Mononuclear cell (primary cell): ENCODE results near the gene PAGR1. TPM values are rescaled to one million over a fixed set of nuclear protein-coding genes. Genes with fewer than 3 reads are reported as not detected.
"Not testable (repeated sequence)": the region's sequence is repeated elsewhere in the genome, so short reads cannot be mapped to it uniquely, and the experiment has no call there.

Experiments
- H3K27me3 ChIP-seq: 2 replicates; pipeline ENCODE4 v1.6.0; 2011; ENCODE audit warnings: low read length, control low read depth; ENCODE audit not compliant: insufficient read depth
- H3K4me1 ChIP-seq: 2 replicates; pipeline ENCODE4 v1.5.1; 2011; ENCODE audit warnings: mild to moderate bottlenecking, low read length, control low read depth; ENCODE audit not compliant: insufficient read depth
- H3K4me3 ChIP-seq: 2 replicates; pipeline ENCODE4 v1.5.1; 2011; ENCODE audit warnings: mild to moderate bottlenecking, low read length, moderate library complexity
- H3K9me3 ChIP-seq: 2 replicates; pipeline ENCODE4 v1.5.1; 2011; ENCODE audit warnings: low read depth, mild to moderate bottlenecking, control low read depth, low read length
- total RNA-seq: library from RNA; depleted of rRNA; stranded (reverse); fragments of >200 nt; gene quantifications from one replicate; pipeline ENCODE4 v1.2.3, GENCODE V29; 2012

The PAGR1 gene
- total RNA-seq, 1 donor, result 14.4 TPM

DNA sequence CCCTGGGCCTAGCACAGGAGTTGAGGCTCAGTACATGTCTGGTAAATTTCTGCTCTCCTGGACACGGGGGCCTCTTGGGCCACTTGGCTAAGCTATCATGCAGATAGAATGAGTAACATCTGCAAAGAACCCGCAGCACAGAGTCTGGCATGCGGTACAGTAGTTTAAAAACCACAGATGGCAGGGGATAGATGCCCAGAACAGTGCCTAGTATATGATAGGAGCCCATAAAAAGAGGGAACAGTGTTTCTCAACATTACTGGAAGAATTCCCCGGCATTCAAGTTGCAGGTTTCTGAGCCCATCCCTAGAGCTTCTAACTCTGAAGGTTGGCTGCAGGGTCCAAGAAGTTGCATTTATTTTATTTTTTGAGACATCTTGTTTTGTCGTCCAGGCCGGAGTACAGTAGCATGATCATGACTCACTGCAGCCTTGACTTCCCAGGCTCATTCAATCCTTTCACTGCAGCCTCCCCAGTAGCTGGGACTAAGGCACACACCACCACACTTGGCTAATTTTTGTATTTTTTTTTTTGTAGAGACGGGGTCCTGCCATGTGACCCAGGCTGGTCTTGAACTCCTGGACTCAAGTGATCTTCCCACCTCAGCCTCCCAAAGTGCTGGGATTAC is 41.3 kb downstream of the PAGR1 start:
- Histone ChIP-seq H3K27me3 (no peaks in the 10 kb centered on the region), H3K4me3 (no peak overlapping the region), H3K4me1 (peaks cover 20% of the 10 kb centered on the region), H3K9me3 (no peaks in the 10 kb centered on the region)

DNA sequence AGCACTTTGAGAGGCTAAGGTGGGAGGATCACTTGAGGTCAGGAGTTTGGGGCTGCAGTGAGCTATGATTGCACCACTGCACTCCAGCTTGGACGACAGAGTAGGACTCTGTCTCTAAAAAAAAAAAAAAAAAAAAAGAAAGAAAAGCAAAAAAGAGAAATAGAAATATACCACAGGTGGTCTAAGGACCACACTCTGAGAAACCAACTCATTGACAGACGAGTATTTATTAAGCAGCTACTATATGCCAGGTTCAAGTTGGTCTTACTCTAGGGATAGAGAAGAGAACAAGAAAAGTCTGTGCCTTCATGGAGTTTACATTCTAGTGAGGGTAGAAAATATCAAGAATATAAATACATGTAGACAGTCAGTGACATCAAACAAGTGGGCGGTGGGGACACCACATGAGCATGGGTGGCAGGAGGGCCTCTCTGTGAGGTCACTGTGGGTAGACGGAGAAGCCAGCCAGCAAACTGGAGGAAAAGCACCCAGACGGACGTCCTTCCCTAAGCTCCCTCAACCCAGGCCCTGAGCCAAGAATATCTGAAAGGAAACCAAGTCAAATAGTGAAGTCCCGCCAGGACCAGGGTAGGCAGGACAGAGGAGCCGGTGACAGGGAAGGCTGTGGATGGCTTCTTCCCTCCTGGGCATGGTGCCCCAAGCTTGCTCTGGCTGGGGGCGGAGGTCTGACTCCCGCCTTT is 42.3 kb downstream of the PAGR1 start:
- Histone ChIP-seq H3K4me1 (peaks cover 24% of the 10 kb centered on the region), H3K27me3 (no peaks in the 10 kb centered on the region), H3K9me3 (no peaks in the 10 kb centered on the region), H3K4me3 (no peak overlapping the region)

DNA sequence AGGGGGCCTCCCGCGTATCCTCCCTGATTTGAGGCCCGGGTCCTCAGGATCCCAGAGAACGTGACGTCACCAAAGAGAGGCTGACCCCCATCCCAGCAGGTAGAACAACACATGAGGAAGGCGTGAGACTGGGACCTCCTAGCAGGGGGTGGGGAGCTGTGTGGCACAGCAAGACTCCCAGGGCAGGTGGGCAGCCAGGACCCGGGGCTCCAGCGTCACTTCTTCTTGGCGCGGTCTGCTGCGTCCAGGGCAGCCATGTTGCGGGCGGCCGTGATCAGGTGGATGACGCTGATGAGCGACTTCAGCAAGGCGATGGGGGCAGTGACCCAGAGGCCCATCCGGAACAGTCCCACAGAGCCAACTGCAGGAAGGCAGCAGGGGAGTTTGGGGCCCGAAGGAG is 43.0 kb downstream of the PAGR1 start:
- Histone ChIP-seq H3K27me3 (no peaks in the 10 kb centered on the region), H3K9me3 (no peaks in the 10 kb centered on the region), H3K4me1 (peaks cover 29% of the 10 kb centered on the region), H3K4me3 (no peak overlapping the region)

DNA sequence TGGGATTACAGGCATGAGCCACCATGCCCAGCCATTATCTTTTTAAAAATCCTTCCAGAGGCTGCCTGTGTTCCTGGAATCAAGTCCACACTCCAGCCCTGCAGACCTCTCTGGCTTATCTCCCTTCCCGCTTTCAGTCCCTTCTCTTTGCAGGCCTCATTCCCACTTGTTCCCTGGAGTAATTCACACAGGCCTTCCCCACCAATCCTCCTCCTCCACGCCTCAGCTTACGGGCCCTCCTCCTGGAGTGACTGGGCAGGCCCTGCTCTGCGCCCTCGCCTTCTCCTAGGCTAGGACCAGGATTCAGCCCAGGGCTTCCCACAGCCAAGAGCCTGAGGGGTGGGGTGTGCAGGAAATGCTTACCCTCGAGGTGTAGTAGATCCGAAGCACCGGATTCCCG is 44.3 kb downstream of the PAGR1 start:
- H3K4me3 ChIP-seq, result no peak overlapping the region
- no peaks in the 10 kb centered on the region for H3K27me3 ChIP-seq
- no peaks in the 10 kb centered on the region for H3K9me3 ChIP-seq
- peaks cover 29% of the 10 kb centered on the region for H3K4me1 ChIP-seq

DNA sequence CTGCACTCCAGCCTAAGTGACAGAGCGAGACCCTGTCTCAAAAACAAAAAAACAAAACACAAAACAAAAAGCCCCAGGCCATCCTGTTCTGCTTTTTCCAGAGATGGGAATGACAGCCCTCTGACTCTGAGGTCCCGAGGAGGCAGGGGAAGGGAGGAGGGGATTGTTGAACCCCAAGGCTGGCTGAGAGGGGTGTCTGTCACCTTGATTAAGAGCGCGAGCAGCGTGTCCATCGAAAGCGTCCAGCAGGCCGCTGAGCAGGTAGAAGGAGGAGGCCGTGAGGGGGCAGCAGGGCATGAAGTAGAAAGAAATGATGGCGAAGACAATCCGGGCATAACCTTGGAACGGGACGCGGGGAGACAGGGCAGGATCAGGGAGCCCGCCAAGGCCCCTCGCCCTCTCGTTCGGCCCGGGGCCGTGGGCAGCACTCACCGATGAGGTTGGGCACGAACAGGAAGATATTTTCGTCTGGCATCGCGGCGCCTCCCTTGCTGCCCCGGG is 46.5 kb downstream of the PAGR1 start:
- Histone ChIP-seq H3K9me3 (no peaks in the 10 kb centered on the region), H3K4me3 (peak overlapping the region; percentile 90), H3K27me3 (no peaks in the 10 kb centered on the region)

DNA sequence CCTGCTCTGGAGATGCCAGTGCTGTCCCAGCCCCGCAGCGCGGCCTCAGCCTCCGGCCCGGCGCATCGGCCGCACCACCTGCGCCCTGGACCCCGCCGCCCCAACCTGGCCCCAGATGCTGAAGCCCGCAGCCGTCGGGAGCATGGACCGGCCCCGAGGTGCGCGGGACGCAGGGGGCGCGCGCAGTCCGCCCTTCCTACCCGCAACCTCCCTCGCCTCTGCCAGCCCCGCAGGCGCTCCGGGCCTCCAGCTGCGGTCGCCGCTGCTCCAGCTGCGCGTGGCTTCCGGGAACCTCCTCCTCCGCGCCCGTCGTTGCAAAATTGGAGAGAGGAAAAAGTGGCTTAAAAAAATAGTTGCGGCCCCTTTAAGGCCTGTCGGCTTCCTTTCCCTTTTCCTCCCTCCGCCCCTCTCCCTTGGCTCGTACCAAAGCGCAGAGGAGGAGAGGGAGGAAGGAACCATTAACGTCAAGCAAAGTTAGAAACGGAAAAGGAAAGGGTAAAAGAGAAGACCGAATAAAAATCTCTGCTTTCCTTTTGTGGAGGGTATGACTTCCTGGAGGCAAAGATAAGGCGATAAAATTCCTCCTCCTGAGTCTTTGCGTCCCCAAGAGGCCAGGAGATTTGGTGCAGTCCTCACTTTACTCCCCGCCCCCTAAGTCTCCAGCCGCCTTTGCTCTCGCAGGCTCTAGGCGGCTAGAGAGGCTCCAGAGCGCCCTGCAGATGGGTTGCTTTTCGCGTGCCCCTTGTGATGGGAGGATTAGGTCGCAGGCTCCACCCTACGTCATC is 47.1 kb downstream of the PAGR1 start, which contains the start of gene CDIPT:
CDIPT (minus strand) TSS at position 343 of the 785 bp plus-strand sequence. CDS start 369 bp downstream, outside the sequence.
- Histone ChIP-seq H3K27me3 (no peaks in the 10 kb centered on the region), H3K9me3 (no peaks in the 10 kb centered on the region), H3K4me1 (peaks cover 29% of the 10 kb centered on the region), H3K4me3 (peak within 1 kb of the TSS; percentile 90)

More for the DNA sequence above, 46.5 kb downstream of the PAGR1 start:
- H3K4me1 ChIP-seq, result peaks cover 29% of the 10 kb centered on the region

DNA sequence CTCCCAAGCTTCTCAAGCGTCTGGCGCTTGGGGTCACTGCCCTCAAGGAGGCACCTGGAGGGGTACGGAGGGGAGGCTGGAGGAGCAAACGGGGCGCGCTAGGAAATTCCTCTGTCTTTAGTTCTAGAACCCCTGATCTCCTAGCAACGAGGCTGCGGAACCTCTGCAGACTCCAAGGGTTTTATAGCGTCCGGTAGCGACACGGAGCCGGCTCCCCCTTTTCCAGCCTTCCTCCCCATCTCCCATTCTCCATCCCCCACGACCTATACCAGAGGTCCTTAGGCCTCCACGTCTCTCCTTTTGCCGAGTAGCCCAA is 47.7 kb downstream of the PAGR1 start:
- H3K9me3 ChIP-seq, result no peaks in the 10 kb centered on the region
- peaks cover 29% of the 10 kb centered on the region for H3K4me1 ChIP-seq
- no peaks in the 10 kb centered on the region for H3K27me3 ChIP-seq
- H3K4me3 ChIP-seq, result no peak overlapping the region

DNA sequence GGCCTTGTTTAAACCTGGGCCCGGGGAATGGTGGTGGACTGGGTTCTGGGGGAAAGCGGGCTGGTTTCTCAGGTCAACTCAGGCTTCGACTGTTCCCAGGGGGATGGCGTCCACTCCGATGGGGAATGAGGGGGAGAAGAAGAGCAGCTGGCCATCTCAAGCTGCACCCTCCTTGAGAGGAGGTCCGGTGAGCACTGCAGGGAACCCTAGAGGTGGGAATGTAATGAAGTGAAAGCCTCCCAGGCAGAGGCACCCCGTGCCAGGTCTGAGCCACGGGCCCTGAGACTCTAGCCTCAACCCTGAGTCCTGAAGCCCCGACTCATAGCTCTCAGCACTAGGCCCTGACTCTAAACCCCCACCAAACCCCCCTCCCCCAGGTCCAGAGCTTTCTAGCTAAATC is 48.3 kb downstream of the PAGR1 start:
- Histone ChIP-seq H3K27me3 (no peaks in the 10 kb centered on the region), H3K4me3 (no peak overlapping the region), H3K9me3 (no peaks in the 10 kb centered on the region), H3K4me1 (peaks cover 29% of the 10 kb centered on the region)

DNA sequence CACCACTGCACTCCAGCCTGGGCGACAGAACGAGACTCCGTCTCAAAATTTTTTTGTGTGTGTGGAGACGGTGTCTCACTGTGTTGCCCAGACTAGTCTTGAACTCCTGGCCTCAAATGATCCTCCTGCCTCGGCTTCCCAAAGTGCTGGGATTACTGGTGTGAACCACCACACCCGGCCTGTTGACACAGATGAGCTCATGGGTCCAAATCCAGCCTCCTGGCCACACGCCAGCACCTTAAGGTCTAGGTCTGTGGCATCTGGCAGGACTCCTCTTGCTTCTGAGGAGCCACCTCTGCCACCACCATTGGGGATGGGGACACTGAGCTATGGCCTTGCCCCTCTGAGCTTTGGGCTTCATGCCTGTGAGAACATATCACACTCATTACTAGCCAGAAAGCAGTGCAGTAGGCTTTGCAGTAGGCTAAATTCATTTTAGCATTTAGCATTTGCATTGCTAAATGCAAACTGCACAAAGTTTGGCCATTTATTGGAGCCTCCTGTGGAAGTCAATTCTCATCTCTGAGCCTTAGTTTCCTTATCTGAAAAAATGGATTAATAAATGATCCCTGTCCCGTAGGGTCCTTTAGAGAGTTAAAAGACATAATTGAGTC is 52.6 kb downstream of the PAGR1 start:
- Histone ChIP-seq H3K9me3 (no peaks in the 10 kb centered on the region), H3K4me3 (no peak overlapping the region), H3K4me1 (peaks cover 4% of the 10 kb centered on the region), H3K27me3 (no peaks in the 10 kb centered on the region)

DNA sequence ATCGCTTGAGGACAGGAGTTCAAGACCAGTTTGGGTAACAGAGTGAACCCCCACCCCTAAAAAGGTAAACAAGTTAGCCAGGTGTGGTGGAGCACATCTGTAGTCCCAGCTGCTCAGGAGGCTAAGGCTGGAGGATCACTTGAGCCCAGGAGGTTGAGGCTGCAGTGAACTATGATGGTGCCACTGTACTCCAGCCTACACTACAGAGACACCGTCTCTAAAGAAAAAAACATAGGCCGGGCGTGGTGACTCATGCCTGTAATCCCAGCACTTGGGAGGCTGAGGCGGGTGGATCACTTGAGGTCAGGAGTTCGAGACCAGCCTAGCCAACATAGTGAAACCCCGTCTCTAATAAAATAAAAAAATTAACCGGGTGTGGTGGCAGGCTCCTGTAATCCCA is 53.1 kb downstream of the PAGR1 start:
- H3K4me3 ChIP-seq, H3K4me1 ChIP-seq, H3K27me3 ChIP-seq, H3K9me3 ChIP-seq: not testable (repeated sequence)

Other genes with a start within 250 kb of the PAGR1 start
- 29.7 TPM for gene SPN, start 152.9 kb upstream of the PAGR1 start, total RNA-seq
- gene QPRT, start 137.0 kb upstream of the PAGR1 start, total RNA-seq, result 0.21 TPM
- gene C16orf54, start 70.2 kb upstream of the PAGR1 start, total RNA-seq, result 87.9 TPM
- gene ZG16, start 37.9 kb upstream of the PAGR1 start, total RNA-seq, result not detected
- 78.5 TPM for gene KIF22, start 25.4 kb upstream of the PAGR1 start, total RNA-seq
- 132 TPM for gene MAZ, start 9.6 kb upstream of the PAGR1 start, total RNA-seq
- 0.52 TPM for gene PRRT2, start 4.0 kb upstream of the PAGR1 start, total RNA-seq
- 75.6 TPM for gene MVP, start 4.3 kb downstream of the PAGR1 start, total RNA-seq
- 22.1 TPM for gene CDIPT, start 47.1 kb downstream of the PAGR1 start, total RNA-seq
- gene SEZ6L2, start 83.4 kb downstream of the PAGR1 start, total RNA-seq, result under 0.01 TPM
- gene ASPHD1, start 84.3 kb downstream of the PAGR1 start, total RNA-seq, result not detected
- gene KCTD13, start 110.1 kb downstream of the PAGR1 start, total RNA-seq, result 21.5 TPM
- gene TMEM219, start 145.9 kb downstream of the PAGR1 start, total RNA-seq, result 61.1 TPM
- 10.5 TPM for gene TAOK2, start 157.7 kb downstream of the PAGR1 start, total RNA-seq
- 3.9 TPM for gene HIRIP3, start 179.5 kb downstream of the PAGR1 start, total RNA-seq
- gene INO80E, start 180.1 kb downstream of the PAGR1 start, total RNA-seq, result 32.0 TPM
- not detected for gene DOC2A, start 194.9 kb downstream of the PAGR1 start, total RNA-seq
- gene C16orf92, start 207.0 kb downstream of the PAGR1 start, total RNA-seq, result not detected
- gene TLCD3B, start 215.1 kb downstream of the PAGR1 start, total RNA-seq, result not detected
- 343 TPM for gene ALDOA, start 249.6 kb downstream of the PAGR1 start, total RNA-seq